Measurements from ENCODE around the gene SELENOO.

Gene SELENOO

GRCh38 chr22:50180727-50181521 lies 19.9 kb upstream of the SELENOO start:
- Histone ChIP-seq H3K4me2 (ENCODE audit: insufficient read depth, low read length) (no peak overlapping the region), H3K27ac (ENCODE audit: low read length) (no peak overlapping the region), H4K20me1 (ENCODE audit: insufficient read depth, low read length) (no peaks in the 10 kb centered on the region), H3K79me2 (ENCODE audit: insufficient read depth, low read length) (peaks cover 4% of the 10 kb centered on the region), H3K9me3 (ENCODE audit: insufficient read depth, low read length, severe bottlenecking) (no peaks in the 10 kb centered on the region), H2AFZ (ENCODE audit: low read depth, low read length) (no peak overlapping the region), H3K4me1 (ENCODE audit: insufficient read depth, low read length) (peaks cover 6% of the 10 kb centered on the region), H3K36me3 (ENCODE audit: insufficient read depth, low read length) (no peaks in the 10 kb centered on the region), H3K27me3 (ENCODE audit: insufficient read depth, low read length, poor library complexity) (no peaks in the 10 kb centered on the region), H3K4me3 (ENCODE audit: low read depth in 1 of 2, low read length in 2 of 2) (no peak overlapping the region), H3K9ac (ENCODE audit: low read depth, low read length) (no peak overlapping the region)
- ATAC-seq (ENCODE audit: insufficient read depth, low read depth) = no peak
- TF ChIP-seq EZH2 (IDR thresholded peaks at IDR 0.05; ENCODE audit: borderline replicate concordance, low read depth, low read length, severe bottlenecking) = no peak
- no peak for TF ChIP-seq CTCF (IDR thresholded peaks at IDR 0.05; ENCODE audit: borderline replicate concordance, extremely low read depth, low read length, poor library complexity, severe bottlenecking)
- DNase-seq = no peak

DNA sequence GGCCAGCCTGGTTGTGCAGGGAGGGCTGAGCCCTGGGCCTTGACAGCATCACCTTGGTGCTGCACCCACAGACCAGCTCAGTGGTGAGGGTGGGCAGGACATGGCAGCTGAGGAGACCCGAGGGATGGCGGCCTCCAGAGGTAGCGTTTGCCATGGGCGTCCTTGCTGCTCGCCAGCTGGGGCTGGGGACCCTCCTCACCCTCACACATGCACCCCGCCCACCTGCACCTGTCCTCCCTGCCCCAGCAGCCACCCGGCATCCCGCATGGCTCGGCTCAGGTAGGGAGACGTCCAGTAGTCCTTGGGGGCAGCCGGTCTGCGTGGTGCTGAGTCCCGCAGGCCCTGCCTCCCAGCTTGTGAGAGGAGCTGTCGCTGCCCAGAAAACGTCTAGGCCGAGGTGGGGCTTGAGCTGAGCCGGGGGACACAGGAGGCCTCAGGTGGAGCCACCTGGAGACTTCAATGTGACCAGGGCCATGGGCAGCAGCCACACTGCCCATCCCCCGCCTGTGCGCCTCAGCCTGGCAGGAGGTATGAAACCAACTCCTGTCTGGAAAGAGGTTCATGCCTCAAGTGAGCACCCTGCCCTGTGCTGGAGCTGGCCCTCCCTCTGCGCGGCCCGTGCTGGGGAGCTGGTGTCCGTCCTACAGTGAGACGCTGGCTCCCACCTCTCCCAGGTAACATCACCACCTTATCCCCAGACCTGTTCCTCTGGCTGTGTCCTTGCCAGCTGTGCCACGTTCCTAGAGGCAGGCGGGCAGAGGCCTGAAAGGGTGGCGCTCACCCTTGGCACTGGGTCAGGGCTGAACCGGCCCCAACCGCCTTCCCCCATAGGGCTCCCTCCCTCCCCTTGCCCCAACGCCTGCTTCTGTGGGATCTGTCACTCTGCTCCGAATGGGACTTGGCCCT lies 18.4 kb upstream of the SELENOO start:
- peaks cover 9% of the 10 kb centered on the region for H4K20me1 ChIP-seq (ENCODE audit: insufficient read depth, low read length)
- H3K4me1 ChIP-seq (ENCODE audit: insufficient read depth, low read length) = peaks cover 14% of the 10 kb centered on the region
- no peak overlapping the region for H3K27ac ChIP-seq (ENCODE audit: low read length)
- peaks cover 19% of the 10 kb centered on the region for H3K79me2 ChIP-seq (ENCODE audit: insufficient read depth, low read length)
- H3K27me3 ChIP-seq (ENCODE audit: insufficient read depth, low read length, poor library complexity) = no peaks in the 10 kb centered on the region
- ATAC-seq (ENCODE audit: insufficient read depth, low read depth) (no peak), DNase-seq (no peak)
- no peak overlapping the region for H3K4me2 ChIP-seq (ENCODE audit: insufficient read depth, low read length)
- TF ChIP-seq EZH2 (IDR thresholded peaks at IDR 0.05; ENCODE audit: borderline replicate concordance, low read depth, low read length, severe bottlenecking) = no peak
- no peak overlapping the region for H2AFZ ChIP-seq (ENCODE audit: low read depth, low read length)
- H3K9ac ChIP-seq (ENCODE audit: low read depth, low read length) = no peak overlapping the region
- no peaks in the 10 kb centered on the region for H3K9me3 ChIP-seq (ENCODE audit: insufficient read depth, low read length, severe bottlenecking)
- no peaks in the 10 kb centered on the region for H3K36me3 ChIP-seq (ENCODE audit: insufficient read depth, low read length)
- no peak overlapping the region for H3K4me3 ChIP-seq (ENCODE audit: low read depth in 1 of 2, low read length in 2 of 2)

- peaks cover 13% of the 10 kb centered on the region for H4K20me1 ChIP-seq (ENCODE audit: insufficient read depth, low read length)
- H3K4me1 ChIP-seq (ENCODE audit: insufficient read depth, low read length) = peaks cover 23% of the 10 kb centered on the region
- H3K27ac ChIP-seq (ENCODE audit: low read length) = no peak overlapping the region
- H3K4me3 ChIP-seq (ENCODE audit: low read depth in 1 of 2, low read length in 2 of 2) = no peak overlapping the region
- no peak for TF ChIP-seq CTCF (IDR thresholded peaks at IDR 0.05; ENCODE audit: borderline replicate concordance, extremely low read depth, low read length, poor library complexity, severe bottlenecking)
- TF ChIP-seq EZH2 (IDR thresholded peaks at IDR 0.05; ENCODE audit: borderline replicate concordance, low read depth, low read length, severe bottlenecking) = no peak
- H2AFZ ChIP-seq (ENCODE audit: low read depth, low read length) = no peak overlapping the region
- ATAC-seq (ENCODE audit: insufficient read depth, low read depth) (no peak), DNase-seq (no peak)
- no peaks in the 10 kb centered on the region for H3K27me3 ChIP-seq (ENCODE audit: insufficient read depth, low read length, poor library complexity)
- H3K4me2 ChIP-seq (ENCODE audit: insufficient read depth, low read length) = no peak overlapping the region
- peaks cover 2% of the 10 kb centered on the region; the same call in 1 of the 2 replicates for H3K36me3 ChIP-seq (ENCODE audit: insufficient read depth, low read length)
- no peak overlapping the region for H3K9ac ChIP-seq (ENCODE audit: low read depth, low read length)
- peaks cover 27% of the 10 kb centered on the region for H3K79me2 ChIP-seq (ENCODE audit: insufficient read depth, low read length)
- no peaks in the 10 kb centered on the region for H3K9me3 ChIP-seq (ENCODE audit: insufficient read depth, low read length, severe bottlenecking)
Observed at GRCh38 chr22:50183141-50183971, 17.5 kb upstream of the SELENOO start.

Measured in DND-41 (cell line).